HEK293 (cell line): Measurements from ENCODE around the gene CFAP69.

Source experiments
- CTCF ChIA-PET: fragments of 350-600 bp; formaldehyde crosslinking; extraction: SDS; loops from one replicate; lab custom pipeline; 2021; ENCODE audit warnings: antibody characterized with exemption; lab: Yijun Ruan, JAX
- POLR2A ChIA-PET: fragments of 300-600 bp; formaldehyde crosslinking; extraction: SDS; loops from one replicate; lab custom pipeline; 2020; ENCODE audit warnings: antibody characterized with exemption, inconsistent platforms; lab: Yijun Ruan, JAX
- H3K27ac ChIP-seq: fragments of 200-500 bp; sonication (Bioruptor generic); 2 replicates; pipeline ENCODE4 v1.5.1; 2014; ENCODE audit warnings: low read depth, low read length, control low read depth, inconsistent platforms; ENCODE audit errors: extremely low read depth
- H3K36me3 ChIP-seq, 2 experiments: fragments of 200-500 bp in 1 of 2; sonication (Bioruptor generic) in 1 of 2; 1 replicate in 1 of 2; 2 replicates in 1 of 2; pipeline ENCODE4 v1.5.1; 2014 to 2017; ENCODE audit warnings: inconsistent platforms in 2 of 2, low read length in 2 of 2; ENCODE audit not compliant: control insufficient read depth in 2 of 2, insufficient read depth in 1 of 2
- H3K4me1 ChIP-seq: fragments of 200-500 bp; sonication (Bioruptor generic); 2 replicates; pipeline ENCODE4 v1.5.1; 2014; ENCODE audit warnings: mild to moderate bottlenecking, low read length, inconsistent platforms; ENCODE audit not compliant: control insufficient read depth, insufficient read depth
- H3K4me3 ChIP-seq: 2 replicates; pipeline ENCODE4 v1.5.1; 2011; ENCODE audit warnings: low read depth, mild to moderate bottlenecking, control low read depth, low read length, moderate library complexity
- H3K9me3 ChIP-seq: fragments of 200-500 bp; sonication (Bioruptor generic); 2 replicates; pipeline ENCODE4 v1.5.1; 2014; ENCODE audit warnings: low read depth, low read length, inconsistent platforms; ENCODE audit not compliant: control insufficient read depth, insufficient read depth
- HOXC10 ChIP-seq: sonication (generic); formaldehyde crosslinking; IDR thresholded peaks from 2 replicates; pipeline ENCODE4 v1.8.1; 2023; ENCODE audit warnings: mild to moderate bottlenecking, missing genetic modification reagents
- KLF9 ChIP-seq: fragments of 450-650 bp; formaldehyde crosslinking; IDR thresholded peaks from 2 replicates; pipeline ENCODE4 v1.5.1; 2016; ENCODE audit warnings: missing biosample characterization, missing genetic modification characterization, low read depth
- MEIS1 ChIP-seq: sonication (generic); formaldehyde crosslinking; IDR thresholded peaks from 2 replicates; pipeline ENCODE4 v1.8.1; 2022; ENCODE audit warnings: missing genetic modification reagents, mild to moderate bottlenecking, borderline replicate concordance
- MYNN ChIP-seq: fragments of 450-650 bp; formaldehyde crosslinking; IDR thresholded peaks from 2 replicates; pipeline ENCODE4 v1.5.1; 2016; ENCODE audit warnings: missing biosample characterization, missing genetic modification characterization, borderline replicate concordance
- ZFP3 ChIP-seq: fragments of 450-650 bp; formaldehyde crosslinking; IDR thresholded peaks from 2 replicates; pipeline ENCODE4 v1.5.1; 2016; ENCODE audit warnings: low read depth, missing biosample characterization, missing genetic modification characterization
- ZNF2 ChIP-seq: fragments of 450-650 bp; formaldehyde crosslinking; IDR thresholded peaks from 2 replicates; pipeline ENCODE4 v1.5.1; 2016; ENCODE audit warnings: missing biosample characterization, missing genetic modification characterization
- ZNF354C ChIP-seq: fragments of 450-650 bp; formaldehyde crosslinking; IDR thresholded peaks from 2 replicates; pipeline ENCODE4 v1.5.1; 2016; ENCODE audit warnings: missing biosample characterization, missing genetic modification characterization, low read depth, borderline replicate concordance
- ZNF394 ChIP-seq: fragments of 450-650 bp; formaldehyde crosslinking; IDR thresholded peaks from 2 replicates; pipeline ENCODE4 v1.5.1; 2016; ENCODE audit warnings: missing biosample characterization, missing genetic modification characterization, mild to moderate bottlenecking, moderate library complexity, borderline replicate concordance
- ZNF514 ChIP-seq: fragments of 450-650 bp; formaldehyde crosslinking; IDR thresholded peaks from 2 replicates; pipeline ENCODE4 v1.5.1; 2016; ENCODE audit warnings: missing biosample characterization, missing genetic modification characterization
- ZNF544 ChIP-seq: fragments of 450-650 bp; formaldehyde crosslinking; IDR thresholded peaks from 2 replicates; pipeline ENCODE4 v1.5.0; 2017; ENCODE audit warnings: missing biosample characterization, missing genetic modification characterization
- ZNF654 ChIP-seq: fragments of 450-650 bp; formaldehyde crosslinking; IDR thresholded peaks from 2 replicates; pipeline ENCODE4 v1.5.1; 2016; ENCODE audit warnings: low read depth, missing biosample characterization, missing genetic modification characterization
- ZNF670 ChIP-seq: fragments of 450-650 bp; formaldehyde crosslinking; IDR thresholded peaks from 2 replicates; pipeline ENCODE4 v1.5.1; 2016; ENCODE audit warnings: missing biosample characterization, missing genetic modification characterization, low read depth
- ZNF791 ChIP-seq: fragments of 450-650 bp; formaldehyde crosslinking; IDR thresholded peaks from 2 replicates; pipeline ENCODE4 v1.5.1; 2016; ENCODE audit warnings: missing biosample characterization, missing genetic modification characterization
- ZSCAN16 ChIP-seq: fragments of 450-650 bp; formaldehyde crosslinking; IDR thresholded peaks from 2 replicates; pipeline ENCODE4 v1.5.1; 2016; ENCODE audit warnings: missing biosample characterization, missing genetic modification characterization
- TF ChIP-seq, protein P1 (sequence below): fragments of 450-650 bp; formaldehyde crosslinking; IDR thresholded peaks from 2 replicates; pipeline ENCODE4 v1.5.1; 2016; ENCODE audit warnings: missing biosample characterization, missing genetic modification characterization
- TF ChIP-seq, protein P2 (sequence below): fragments of 450-650 bp; formaldehyde crosslinking; conservative IDR thresholded peaks from 2 replicates; pipeline ENCODE4 v1.5.1; 2016; ENCODE audit warnings: low read depth, missing biosample characterization, missing genetic modification characterization
- TF ChIP-seq, protein P3 (sequence below): fragments of 450-650 bp; formaldehyde crosslinking; IDR thresholded peaks from 2 replicates; pipeline ENCODE4 v1.5.1; 2016; ENCODE audit warnings: missing biosample characterization, missing genetic modification characterization
- TF ChIP-seq, protein P4 (sequence below): fragments of 450-650 bp; formaldehyde crosslinking; IDR thresholded peaks from 2 replicates; pipeline ENCODE4 v1.5.1; 2016; ENCODE audit warnings: missing biosample characterization, missing genetic modification characterization
- TF ChIP-seq, protein P5 (sequence below): fragments of 450-650 bp; formaldehyde crosslinking; optimal IDR thresholded peaks from 2 replicates; pipeline ENCODE3; 2016; ENCODE audit warnings: missing biosample characterization, mild to moderate bottlenecking, missing genetic modification characterization
- TF ChIP-seq, protein P6 (sequence below): fragments of 450-650 bp; IDR thresholded peaks from 2 replicates; pipeline ENCODE4 v1.5.1; 2018; ENCODE audit warnings: missing biosample characterization, mild to moderate bottlenecking, missing genetic modification characterization

Gene CFAP69

DNA sequence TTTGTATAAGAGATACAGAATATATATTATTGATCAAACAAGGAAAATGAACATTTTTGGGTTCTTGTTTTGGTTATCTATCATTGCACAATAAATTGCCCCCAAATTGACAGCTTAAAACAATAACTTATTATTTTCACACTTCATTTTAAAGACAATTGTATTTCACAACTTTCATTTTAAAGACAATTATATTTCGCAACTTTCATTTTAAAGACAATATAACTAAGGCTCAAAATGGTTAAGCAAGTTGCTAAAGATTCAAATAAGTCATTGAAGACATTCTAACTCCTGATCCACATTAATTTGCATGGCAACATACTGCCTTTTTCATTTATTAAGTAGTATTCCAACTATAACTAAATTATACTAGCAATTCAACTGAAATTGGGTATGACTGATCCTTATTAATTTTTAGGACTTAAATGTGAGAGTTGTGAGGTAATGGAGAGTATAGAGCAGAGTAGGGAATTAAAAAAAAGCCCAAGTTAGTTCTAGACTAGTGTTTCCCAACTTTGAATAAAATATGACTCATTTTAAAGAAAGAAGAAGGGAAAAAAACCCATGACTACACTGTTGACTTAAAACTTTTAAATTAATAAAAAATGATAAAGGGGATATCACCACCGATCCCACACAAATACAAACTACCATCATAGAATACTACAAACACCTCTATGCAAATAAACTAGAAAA, 43.3 kb upstream of the CFAP69 start (continued):
- TF ChIP-seq KLF9 (tag by site-specific recombination) (no peak), MEIS1 (CRISPR knock-in tag) (no peak), ZNF670 (tag by site-specific recombination) (no peak)

DNA sequence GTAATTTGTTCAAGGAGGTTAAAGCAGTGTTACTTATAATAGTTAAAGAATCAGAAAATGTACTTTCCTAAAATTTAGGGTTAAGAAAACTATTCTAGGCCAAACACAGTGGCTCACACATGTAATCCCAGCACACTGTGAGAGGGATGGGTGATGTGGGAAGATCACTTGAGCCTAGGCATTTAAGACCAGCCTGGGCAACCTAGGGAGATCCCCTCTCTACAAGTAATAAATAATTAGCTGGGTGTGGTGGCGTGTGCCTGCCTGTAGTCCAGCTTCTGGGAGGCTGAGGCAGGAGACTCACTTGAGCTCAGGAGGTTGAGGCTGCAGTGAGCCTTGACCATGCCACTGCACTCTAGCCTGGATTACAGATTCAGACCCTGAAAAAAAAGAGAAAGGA, 37.0 kb upstream of the CFAP69 start:
- ChIA-PET CTCF (interaction anchor here (0.9 to 1.1 kb wide), 2 partner anchors 20 to 56 kb away, joined by 3 read pairs; no protein-coding TSS in a partner anchor), POLR2A (interaction anchor here (0.6 kb wide), 1 partner anchor 240 kb away, joined by 6 read pairs; no protein-coding TSS in a partner anchor)
- no peaks in the 10 kb centered on the region for H3K36me3 ChIP-seq
- H3K4me1 ChIP-seq = peaks cover 11% of the 10 kb centered on the region
- H3K9me3 ChIP-seq = no peaks in the 10 kb centered on the region
- no peak for TF ChIP-seq ZNF2 (tag by site-specific recombination)
- no peak for TF ChIP-seq ZNF544 (tag by site-specific recombination)
- TF ChIP-seq, protein P1, sequence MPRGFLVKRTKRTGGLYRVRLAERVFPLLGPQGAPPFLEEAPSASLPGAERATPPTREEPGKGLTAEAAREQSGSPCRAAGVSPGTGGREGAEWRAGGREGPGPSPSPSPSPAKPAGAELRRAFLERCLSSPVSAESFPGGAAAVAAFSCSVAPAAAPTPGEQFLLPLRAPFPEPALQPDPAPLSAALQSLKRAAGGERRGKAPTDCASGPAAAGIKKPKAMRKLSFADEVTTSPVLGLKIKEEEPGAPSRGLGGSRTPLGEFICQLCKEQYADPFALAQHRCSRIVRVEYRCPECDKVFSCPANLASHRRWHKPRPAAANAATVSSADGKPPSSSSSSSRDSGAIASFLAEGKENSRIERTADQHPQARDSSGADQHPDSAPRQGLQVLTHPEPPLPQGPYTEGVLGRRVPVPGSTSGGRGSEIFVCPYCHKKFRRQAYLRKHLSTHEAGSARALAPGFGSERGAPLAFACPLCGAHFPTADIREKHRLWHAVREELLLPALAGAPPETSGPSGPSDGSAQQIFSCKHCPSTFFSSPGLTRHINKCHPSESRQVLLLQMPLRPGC (tag by site-specific recombination) = no peak
- TF ChIP-seq, protein P2, sequence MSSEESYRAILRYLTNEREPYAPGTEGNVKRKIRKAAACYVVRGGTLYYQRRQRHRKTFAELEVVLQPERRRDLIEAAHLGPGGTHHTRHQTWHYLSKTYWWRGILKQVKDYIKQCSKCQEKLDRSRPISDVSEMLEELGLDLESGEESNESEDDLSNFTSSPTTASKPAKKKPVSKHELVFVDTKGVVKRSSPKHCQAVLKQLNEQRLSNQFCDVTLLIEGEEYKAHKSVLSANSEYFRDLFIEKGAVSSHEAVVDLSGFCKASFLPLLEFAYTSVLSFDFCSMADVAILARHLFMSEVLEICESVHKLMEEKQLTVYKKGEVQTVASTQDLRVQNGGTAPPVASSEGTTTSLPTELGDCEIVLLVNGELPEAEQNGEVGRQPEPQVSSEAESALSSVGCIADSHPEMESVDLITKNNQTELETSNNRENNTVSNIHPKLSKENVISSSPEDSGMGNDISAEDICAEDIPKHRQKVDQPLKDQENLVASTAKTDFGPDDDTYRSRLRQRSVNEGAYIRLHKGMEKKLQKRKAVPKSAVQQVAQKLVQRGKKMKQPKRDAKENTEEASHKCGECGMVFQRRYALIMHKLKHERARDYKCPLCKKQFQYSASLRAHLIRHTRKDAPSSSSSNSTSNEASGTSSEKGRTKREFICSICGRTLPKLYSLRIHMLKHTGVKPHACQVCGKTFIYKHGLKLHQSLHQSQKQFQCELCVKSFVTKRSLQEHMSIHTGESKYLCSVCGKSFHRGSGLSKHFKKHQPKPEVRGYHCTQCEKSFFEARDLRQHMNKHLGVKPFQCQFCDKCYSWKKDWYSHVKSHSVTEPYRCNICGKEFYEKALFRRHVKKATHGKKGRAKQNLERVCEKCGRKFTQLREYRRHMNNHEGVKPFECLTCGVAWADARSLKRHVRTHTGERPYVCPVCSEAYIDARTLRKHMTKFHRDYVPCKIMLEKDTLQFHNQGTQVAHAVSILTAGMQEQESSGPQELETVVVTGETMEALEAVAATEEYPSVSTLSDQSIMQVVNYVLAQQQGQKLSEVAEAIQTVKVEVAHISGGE (tag by site-specific recombination) = no peak
- TF ChIP-seq HOXC10 (CRISPR knock-in tag) = no peak
- no peak for TF ChIP-seq ZNF394 (tag by site-specific recombination)
- TF ChIP-seq, protein P3, sequence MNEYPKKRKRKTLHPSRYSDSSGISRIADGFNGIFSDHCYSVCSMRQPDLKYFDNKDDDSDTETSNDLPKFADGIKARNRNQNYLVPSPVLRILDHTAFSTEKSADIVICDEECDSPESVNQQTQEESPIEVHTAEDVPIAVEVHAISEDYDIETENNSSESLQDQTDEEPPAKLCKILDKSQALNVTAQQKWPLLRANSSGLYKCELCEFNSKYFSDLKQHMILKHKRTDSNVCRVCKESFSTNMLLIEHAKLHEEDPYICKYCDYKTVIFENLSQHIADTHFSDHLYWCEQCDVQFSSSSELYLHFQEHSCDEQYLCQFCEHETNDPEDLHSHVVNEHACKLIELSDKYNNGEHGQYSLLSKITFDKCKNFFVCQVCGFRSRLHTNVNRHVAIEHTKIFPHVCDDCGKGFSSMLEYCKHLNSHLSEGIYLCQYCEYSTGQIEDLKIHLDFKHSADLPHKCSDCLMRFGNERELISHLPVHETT (tag by site-specific recombination) = no peak
- TF ChIP-seq ZNF654 (tag by site-specific recombination) = no peak
- no peak for TF ChIP-seq ZNF514 (tag by site-specific recombination)
- H3K4me3 ChIP-seq = no peak overlapping the region
- no peak overlapping the region for H3K27ac ChIP-seq

DNA sequence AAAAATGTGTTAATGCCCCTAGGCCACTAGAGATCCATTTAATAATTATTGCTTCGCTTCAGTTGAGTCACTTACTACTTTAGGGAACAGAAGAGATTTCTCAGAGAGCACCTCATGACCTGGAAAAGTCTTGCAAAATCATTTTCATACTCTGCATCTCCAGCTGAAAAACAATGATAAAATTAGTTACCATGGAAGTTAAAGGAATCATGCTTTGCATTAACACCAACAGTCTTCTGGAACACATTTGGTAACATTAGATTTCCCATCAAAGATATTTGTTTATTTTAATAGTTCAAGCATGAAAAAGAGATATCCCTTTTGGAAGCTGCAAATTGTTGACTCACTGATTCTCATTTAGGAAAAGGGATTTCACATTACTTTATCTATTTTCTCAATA, 35.2 kb upstream of the CFAP69 start:
- no peak overlapping the region for H3K27ac ChIP-seq
- CTCF ChIA-PET = no interaction called here
- POLR2A ChIA-PET = no interaction called here
- no peaks in the 10 kb centered on the region for H3K36me3 ChIP-seq
- no peaks in the 10 kb centered on the region for H3K9me3 ChIP-seq
- peaks cover 27% of the 10 kb centered on the region for H3K4me1 ChIP-seq
- H3K4me3 ChIP-seq = no peak overlapping the region
- TF ChIP-seq ZNF354C (tag by site-specific recombination) (no peak), MYNN (no peak), ZNF670 (tag by site-specific recombination) (no peak), ZSCAN16 (tag by site-specific recombination) (no peak), HOXC10 (CRISPR knock-in tag) (no peak), ZFP3 (no peak), ZNF791 (tag by site-specific recombination) (no peak)
- TF ChIP-seq, protein P4, sequence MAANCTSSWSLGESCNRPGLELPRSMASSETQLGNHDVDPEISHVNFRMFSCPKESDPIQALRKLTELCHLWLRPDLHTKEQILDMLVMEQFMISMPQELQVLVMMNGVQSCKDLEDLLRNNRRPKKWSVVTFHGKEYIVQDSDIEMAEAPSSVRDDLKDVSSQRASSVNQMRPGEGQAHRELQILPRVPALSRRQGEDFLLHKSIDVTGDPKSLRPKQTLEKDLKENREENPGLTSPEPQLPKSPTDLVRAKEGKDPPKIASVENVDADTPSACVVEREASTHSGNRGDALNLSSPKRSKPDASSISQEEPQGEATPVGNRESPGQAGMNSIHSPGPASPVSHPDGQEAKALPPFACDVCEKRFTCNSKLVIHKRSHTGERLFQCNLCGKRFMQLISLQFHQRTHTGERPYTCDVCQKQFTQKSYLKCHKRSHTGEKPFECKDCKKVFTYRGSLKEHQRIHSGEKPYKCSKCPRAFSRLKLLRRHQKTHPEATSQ (tag by site-specific recombination) = no peak
- TF ChIP-seq, protein P5, sequence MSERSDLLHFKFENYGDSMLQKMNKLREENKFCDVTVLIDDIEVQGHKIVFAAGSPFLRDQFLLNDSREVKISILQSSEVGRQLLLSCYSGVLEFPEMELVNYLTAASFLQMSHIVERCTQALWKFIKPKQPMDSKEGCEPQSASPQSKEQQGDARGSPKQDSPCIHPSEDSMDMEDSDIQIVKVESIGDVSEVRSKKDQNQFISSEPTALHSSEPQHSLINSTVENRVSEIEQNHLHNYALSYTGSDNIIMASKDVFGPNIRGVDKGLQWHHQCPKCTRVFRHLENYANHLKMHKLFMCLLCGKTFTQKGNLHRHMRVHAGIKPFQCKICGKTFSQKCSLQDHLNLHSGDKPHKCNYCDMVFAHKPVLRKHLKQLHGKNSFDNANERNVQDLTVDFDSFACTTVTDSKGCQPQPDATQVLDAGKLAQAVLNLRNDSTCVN (tag by site-specific recombination) = no peak
- TF ChIP-seq, protein P6, sequence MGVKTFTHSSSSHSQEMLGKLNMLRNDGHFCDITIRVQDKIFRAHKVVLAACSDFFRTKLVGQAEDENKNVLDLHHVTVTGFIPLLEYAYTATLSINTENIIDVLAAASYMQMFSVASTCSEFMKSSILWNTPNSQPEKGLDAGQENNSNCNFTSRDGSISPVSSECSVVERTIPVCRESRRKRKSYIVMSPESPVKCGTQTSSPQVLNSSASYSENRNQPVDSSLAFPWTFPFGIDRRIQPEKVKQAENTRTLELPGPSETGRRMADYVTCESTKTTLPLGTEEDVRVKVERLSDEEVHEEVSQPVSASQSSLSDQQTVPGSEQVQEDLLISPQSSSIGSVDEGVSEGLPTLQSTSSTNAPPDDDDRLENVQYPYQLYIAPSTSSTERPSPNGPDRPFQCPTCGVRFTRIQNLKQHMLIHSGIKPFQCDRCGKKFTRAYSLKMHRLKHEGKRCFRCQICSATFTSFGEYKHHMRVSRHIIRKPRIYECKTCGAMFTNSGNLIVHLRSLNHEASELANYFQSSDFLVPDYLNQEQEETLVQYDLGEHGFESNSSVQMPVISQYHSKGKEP = no peak
